ENCODE results near the gene PARD3. TPM values are rescaled to one million over a fixed set of nuclear protein-coding genes. Genes with fewer than 3 reads are reported as not detected.
"Not testable (repeated sequence)": the region's sequence is repeated elsewhere in the genome, so short reads cannot be mapped to it uniquely, and the experiment has no call there.

Gene PARD3
- total RNA-seq, 2 experiments from 2014 or later: 0.61 to 0.63 TPM

GRCh38 chr10:34268410-34268809 is 546.7 kb downstream of the PARD3 start:
- POLR2A ChIA-PET, CTCF ChIA-PET: not testable (repeated sequence)

- CTCF ChIA-PET: no interaction called here
- POLR2A ChIA-PET: no interaction called here
These were observed 552.1 kb downstream of the PARD3 start for GRCh38 chr10:34262985-34263384.

- POLR2A ChIA-PET: no interaction called here
- CTCF ChIA-PET: no interaction called here
These were observed 554.2 kb downstream of the PARD3 start for GRCh38 chr10:34260904-34261303.

- ChIA-PET POLR2A (no interaction called here), CTCF (no interaction called here)
These were observed 558.9 kb downstream of the PARD3 start for GRCh38 chr10:34256216-34256615.

- CTCF ChIA-PET: no interaction called here
- POLR2A ChIA-PET: no interaction called here
These were observed 560.1 kb downstream of the PARD3 start for GRCh38 chr10:34255035-34255434.

- CTCF ChIA-PET: no interaction called here
- POLR2A ChIA-PET: no interaction called here
These were observed 560.5 kb downstream of the PARD3 start for GRCh38 chr10:34254596-34254995.

- ChIA-PET CTCF (no interaction called here), POLR2A (no interaction called here)
These were observed 563.0 kb downstream of the PARD3 start for GRCh38 chr10:34252111-34252510.

- CTCF ChIA-PET: no interaction called here
These were observed 563.9 kb downstream of the PARD3 start for GRCh38 chr10:34251177-34251576.

GRCh38 chr10:34250722-34251121 is 564.4 kb downstream of the PARD3 start:
- CTCF ChIA-PET: no interaction called here
- POLR2A ChIA-PET: no interaction called here

More at GRCh38 chr10:34251177-34251576, 563.9 kb downstream of the PARD3 start:
- POLR2A ChIA-PET: no interaction called here

- CTCF ChIA-PET: no interaction called here
- POLR2A ChIA-PET: no interaction called here
These were observed 565.5 kb downstream of the PARD3 start for GRCh38 chr10:34249634-34250033.

GRCh38 chr10:34247560-34247959 is 567.5 kb downstream of the PARD3 start:
- ChIA-PET CTCF (no interaction called here), POLR2A (no interaction called here)

- ChIA-PET POLR2A (no interaction called here), CTCF (no interaction called here)
These were observed 570.2 kb downstream of the PARD3 start for GRCh38 chr10:34244756-34245484.

- ChIA-PET POLR2A (no interaction called here), CTCF (no interaction called here)
These were observed 573.7 kb downstream of the PARD3 start for GRCh38 chr10:34241226-34242000.

GRCh38 chr10:34240039-34240438 is 575.1 kb downstream of the PARD3 start:
- CTCF ChIA-PET: no interaction called here
- POLR2A ChIA-PET: no interaction called here

- CTCF ChIA-PET: no interaction called here
- POLR2A ChIA-PET: no interaction called here
These were observed 577.1 kb downstream of the PARD3 start for GRCh38 chr10:34237898-34238455.

GRCh38 chr10:34236931-34237330 is 578.2 kb downstream of the PARD3 start:
- CTCF ChIA-PET: no interaction called here
- POLR2A ChIA-PET: no interaction called here

- CTCF ChIA-PET: interaction anchor here (1.2 kb wide), 1 partner anchor 8 kb away, joined by 3 read pairs; no protein-coding TSS in a partner anchor
- POLR2A ChIA-PET: no interaction called here
These were observed 579.8 kb downstream of the PARD3 start for GRCh38 chr10:34235164-34235832.

GRCh38 chr10:34232481-34232880 is 582.6 kb downstream of the PARD3 start:
- POLR2A ChIA-PET: no interaction called here
- CTCF ChIA-PET: no interaction called here

- ChIA-PET CTCF (no interaction called here), POLR2A (no interaction called here)
These were observed 583.5 kb downstream of the PARD3 start for GRCh38 chr10:34231441-34232180.

- ChIA-PET POLR2A (no interaction called here), CTCF (no interaction called here)
These were observed 585.2 kb downstream of the PARD3 start for GRCh38 chr10:34229917-34230316.
